GM21390 (cell line): ENCODE results near the gene PSMD6.
A peak's percentile ranks its signal among the peaks of the same experiment; 100 is the strongest.

Experiments used
- ATAC-seq: cut with Tn5 transposase; IDR thresholded peaks from one replicate; pipeline ENCODE4 v1.9.1; 2021; ENCODE audit not compliant: unreplicated experiment

Gene PSMD6

DNA sequence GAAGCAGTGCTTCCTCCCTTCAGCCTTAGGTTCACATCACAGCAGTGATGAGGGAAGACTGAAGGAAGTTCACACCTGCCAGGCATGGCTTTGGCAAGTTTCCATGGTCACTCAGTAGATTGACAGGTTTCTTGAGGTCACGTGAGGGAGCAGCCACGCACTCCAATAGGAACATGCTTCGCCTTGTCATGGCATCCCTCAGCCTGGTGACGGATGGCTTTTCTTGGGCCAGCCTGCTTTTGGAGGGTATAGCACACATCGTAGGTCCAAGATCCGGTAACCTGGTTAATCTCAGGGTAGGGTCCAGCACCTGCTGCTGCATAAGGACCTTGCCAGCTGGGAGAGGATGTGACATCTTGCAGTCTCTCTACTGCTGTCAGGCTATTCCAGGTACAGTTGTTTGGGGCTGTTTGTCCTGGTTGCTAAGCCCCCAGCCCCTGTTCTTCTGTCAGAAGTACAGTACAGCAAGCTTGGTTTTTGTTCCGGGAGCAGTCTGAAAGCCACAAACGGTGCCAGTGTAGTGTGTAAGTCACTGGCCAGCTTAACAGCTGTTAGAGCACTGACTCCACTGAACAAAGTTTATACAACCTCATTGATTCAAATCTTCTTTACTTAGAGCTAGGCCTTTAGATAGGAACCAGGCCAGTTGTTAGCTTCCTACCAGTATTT, 42.3 kb downstream of the PSMD6 start:
- no peak for ATAC-seq

DNA sequence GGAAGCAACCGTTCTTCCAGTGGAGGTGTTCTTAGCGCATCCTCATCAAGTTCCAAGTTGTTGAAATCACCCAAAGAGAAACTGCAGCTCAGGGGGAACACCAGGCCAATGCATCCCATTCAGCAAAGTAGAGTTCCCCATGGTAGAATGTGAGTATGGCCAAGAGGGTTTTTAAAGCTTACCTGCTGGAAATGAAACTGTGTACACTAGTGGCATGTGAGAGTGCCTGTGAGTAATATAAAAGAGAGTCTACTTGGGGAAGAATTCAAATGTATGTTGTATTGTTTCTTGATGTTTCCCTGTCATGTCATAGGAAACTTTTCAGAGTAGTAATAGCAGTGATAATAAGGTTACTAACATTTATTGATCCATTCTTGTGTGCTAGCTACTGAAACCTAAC, 43.3 kb downstream of the PSMD6 start:
- no peak for ATAC-seq

DNA sequence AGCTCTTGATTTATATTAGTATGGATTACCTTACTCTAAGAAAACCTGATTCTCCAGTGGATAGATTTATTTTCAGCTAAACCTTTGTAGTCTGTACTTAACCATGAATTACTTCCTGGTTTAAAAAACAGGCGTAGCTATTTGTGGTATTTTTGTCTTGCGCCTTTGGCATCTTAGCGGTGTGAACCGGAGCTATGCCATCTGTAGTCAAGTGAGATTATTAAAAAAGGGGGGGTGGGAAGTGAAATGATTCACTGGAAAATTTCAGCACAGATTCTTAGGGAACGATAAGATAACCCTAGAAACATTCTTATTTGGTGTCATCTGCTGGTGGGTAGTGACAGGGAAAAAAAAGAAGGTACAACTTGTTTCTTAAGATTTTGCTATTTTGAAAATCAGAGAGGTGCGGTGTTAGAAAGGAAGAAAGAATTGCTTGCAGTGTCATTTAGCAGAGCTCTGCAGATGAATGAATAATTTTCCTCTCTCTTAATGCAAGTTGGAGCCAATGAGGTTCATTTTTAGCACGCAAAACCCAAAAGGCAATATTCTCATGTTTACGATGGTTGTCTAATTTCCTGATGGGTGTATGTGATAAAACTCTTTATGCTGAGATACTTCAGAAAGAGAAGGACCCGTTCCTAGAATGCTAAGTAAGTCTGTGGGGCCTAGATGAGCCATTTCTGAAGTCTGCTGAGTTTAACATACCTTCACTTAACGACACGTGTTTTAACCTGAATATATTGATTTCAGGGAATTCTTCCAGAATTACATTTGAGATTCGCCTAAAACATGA, 44.0 kb downstream of the PSMD6 start:
- no peak for ATAC-seq

DNA sequence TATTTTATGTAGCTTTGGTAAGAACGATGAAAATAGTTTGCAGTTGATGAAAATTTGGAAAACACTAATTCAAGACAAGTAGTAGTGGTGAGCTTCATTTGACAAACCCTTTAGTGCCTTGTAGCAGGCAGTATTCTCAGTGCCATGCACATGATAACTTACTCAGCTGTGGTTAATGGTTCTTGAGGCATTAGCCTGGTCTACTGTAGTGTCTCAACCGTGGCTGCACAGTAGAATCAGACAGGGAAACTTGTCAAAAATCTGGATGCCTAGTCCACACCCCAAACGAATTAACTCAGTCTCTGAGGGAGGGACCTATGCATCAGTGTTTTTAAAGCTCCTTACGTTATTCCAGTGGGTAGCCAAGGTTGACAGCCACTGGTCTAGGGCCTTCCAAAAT, 45.4 kb downstream of the PSMD6 start:
- no peak for ATAC-seq

DNA sequence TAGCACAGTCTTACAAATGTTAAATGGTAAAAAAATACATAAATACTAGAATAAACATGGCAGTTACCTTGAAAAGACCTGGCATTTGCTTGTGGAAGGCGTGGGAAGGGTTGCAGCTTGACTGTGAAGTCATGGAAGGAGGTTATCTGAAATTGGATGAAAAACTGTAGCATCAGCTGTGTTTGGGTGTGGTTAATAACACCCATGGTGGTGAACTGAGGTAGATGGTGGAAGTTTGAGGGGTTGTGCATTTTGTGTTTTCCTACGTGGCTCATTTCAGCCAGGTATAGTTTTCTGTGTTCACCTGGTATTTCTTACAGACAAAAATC, 46.5 kb downstream of the PSMD6 start:
- ATAC-seq, result no peak

DNA sequence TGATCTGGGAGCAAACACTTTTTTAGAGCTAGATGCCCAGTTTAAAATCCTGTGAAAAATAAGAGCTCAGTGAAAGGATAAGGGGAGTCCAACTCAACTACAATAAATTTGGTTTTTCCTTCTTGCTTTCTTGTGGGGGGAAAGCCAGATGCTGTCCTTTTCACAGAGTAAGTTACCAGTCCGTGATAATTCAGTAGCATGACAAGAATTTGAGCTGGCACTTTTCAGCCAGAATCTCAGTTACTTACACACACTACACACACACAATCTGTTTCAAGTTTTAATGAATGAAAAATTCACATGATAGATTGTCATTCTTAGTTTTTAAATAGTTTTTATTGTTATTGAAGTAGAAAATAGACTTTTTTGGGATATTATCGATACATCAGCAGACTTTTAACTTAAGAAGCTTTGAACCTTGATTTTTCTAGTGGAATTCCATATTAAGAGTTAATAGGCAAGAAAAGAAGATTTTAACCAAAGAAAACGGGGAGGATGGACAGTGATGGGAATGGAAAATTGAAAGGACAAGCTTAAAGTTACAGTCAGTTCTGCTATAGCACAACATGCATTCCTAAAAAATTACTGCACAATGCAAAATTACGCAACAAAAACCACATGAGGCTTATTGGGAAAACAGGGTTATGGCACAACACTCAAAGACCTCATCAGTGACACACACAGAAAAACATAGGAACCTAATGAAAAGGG, 47.0 kb downstream of the PSMD6 start:
- no peak for ATAC-seq

DNA sequence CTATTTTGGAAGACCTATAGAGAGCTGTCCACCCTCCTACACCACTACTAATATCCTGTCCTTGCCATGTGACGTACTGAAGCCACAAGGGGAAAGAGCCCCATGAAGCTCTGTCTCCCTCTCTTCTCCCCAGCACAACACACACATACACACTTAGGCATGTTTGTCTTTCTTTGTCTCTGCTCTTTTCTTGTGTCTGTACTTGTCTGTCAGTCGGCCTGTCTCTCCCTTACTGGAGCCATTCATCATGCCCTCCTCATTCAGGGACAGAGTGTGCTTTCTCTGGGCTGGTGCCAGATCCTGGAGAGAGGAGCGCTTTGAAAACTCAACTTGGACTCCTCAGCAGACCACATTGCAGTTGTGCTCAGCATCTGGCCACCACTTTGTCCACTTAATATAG, 47.6 kb downstream of the PSMD6 start:
- ATAC-seq, result no peak

DNA sequence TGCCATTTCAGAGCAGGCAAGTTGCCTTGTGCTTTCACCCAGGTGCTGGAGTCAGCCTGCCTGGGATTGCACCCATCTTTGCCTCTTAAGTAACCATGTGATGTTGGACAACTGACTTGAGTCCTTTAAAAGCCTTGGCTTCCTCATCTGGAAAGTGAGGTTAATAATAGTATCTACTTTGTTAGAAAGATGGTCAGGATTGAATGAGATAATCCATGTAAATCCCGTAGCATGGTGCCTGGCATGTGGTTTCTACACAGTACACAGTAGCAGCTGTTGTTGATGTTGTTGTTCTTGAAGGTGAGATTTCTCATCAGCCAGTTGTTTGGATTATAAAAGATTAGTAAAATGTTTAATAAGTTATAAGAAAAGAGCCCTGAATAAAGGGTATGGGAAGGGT, 48.8 kb downstream of the PSMD6 start:
- ATAC-seq, result no peak

DNA sequence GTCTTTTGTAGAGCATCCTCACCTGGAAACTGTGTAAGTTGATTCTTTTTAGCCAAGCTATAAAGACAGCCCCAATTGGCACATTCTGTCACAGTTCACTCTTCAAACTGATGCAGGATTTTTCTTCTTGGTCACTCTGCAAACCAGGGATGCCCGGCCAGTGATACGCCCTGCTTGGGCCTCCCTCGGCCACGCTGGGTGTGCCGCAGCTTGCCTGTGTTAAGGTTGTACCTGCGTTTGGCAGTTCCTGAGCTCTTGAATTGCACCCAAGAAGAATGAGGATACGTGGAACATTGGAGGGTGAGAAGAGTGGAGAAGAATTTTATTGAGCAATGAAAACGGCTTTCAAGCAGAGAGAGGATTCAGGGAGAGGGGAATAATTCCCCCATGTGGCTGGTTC, 49.9 kb downstream of the PSMD6 start:
- ATAC-seq, result no peak

DNA sequence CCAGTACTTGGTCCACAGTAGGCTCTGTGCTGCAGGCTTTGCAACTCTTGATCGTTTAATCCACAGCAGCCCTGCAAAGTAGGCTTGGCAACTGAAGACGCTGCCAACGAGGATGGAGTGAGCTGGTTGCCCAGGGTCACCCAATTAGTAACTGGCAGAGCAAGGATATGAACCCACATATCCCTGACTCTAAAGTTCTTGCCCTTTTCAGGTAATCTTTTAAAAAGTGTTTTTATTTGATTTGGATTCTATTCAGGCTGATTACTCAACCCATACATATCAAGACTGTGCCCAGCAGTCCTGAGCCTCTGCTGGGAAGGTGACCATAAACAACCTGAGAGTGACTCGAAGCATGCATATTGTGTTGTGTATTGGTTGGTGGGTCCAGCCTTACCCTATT, 50.3 kb downstream of the PSMD6 start:
- ATAC-seq, result no peak

DNA sequence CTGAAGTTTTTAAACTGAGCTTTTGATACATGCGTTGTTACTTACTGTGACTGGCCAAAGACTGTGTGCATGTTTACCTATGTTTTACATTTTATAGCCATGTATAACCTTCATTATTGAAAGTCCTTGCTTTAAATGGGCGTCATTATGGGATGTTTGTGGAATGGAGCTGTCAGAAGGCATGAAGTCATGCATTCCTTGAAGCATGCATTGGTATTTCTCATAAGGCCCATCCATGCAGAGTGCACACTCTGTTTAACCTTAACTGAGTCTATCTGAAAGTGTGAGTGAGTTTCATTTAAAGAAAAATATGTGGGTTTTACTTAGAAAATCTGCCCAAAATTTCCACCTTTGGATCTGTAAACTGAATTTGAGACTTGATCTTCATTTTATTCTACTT, 51.1 kb downstream of the PSMD6 start:
- ATAC-seq, result no peak

DNA sequence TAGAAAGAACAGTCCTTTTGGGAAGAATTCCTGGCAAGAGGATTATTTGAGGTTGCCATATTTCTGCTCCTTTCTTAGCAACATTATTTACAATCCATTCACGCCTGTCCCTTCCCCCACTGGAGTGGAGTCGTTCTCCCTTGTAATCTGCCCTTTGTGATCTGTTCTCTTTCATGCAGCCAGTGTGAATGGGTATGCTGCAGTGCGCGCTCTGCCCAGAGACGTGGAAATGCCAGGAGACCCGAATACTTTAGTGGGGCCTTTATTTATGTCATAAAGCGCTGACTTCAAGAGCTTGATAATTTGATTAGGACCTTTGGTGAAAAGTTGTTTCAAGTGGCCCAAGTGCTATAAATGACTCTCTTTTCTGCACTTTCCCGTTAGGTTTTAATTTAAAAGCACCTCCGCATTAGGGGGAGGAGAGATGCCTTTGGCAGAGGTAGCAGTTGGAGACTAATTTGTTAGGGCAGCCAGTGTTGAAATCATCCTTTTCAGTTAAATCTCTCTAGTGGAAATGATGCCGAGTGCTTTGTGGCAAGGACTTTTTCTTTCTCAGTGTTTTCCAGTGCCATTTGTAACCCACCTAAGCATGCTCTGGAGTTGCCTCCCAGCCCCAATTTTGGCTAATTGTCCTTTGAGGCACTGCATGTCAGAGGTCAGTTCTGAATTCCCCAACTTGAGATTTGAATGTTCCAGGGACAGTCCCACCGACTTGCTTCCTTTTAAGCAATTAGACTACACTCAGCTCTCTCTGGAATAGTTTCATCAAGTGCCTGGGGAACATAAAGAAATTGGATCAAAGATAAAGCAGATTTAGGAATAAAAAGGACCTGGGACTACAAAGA, 52.4 kb downstream of the PSMD6 start:
- no peak for ATAC-seq

DNA sequence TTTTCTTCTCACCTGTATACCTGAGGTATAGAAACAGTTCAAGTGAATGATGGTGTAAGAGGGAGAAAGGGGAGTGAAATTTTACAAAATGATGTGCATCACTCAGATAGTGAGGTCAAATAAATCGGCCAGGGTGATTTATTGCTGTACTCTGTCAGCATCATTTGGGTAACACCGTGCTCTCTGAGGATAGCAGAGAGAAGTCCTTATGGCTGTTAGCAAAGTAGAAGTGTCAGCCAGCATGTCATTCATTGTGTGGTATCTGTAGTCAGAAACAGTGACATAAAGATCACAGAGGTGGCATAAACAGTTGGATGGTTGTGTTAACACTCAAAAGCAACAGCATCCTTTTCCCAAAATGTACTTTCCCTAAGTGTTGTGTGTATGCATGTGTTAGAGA, 53.4 kb downstream of the PSMD6 start:
- ATAC-seq, result no peak

DNA sequence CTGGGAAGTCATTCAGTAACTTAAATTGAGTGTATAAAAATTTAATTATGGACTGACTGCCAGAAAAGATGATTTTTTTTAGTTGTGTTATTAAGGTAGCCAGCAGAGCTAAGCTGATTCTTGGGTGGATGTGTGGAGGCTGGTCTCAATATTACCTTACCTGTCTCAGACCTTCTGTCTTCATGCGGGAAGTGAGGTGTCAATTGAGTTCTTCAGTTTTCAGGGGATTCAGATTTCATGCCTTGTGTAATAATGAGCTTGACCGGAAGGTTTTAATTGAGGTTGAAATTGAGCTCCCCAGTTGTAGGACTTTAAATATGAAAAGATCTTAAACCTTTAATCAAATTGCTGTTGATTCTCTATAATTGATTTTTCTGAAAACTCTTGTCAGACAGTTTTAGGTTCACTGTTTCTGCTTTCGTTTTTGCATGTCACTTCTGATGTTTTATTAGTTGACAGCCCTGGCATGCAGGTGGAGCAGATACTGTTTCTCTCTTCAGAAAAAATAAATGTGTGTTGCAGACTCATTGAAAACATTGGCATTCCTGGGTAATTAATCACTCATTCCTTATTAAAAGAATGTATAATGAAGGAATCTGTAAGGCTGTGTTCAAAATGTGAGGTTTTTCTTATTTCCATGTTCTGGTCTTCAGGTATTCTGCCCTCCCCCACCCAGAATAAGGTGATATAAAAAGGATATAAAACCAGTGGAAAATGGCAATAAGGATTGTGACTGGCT, 54.5 kb downstream of the PSMD6 start:
- peak; percentile 35 for ATAC-seq

DNA sequence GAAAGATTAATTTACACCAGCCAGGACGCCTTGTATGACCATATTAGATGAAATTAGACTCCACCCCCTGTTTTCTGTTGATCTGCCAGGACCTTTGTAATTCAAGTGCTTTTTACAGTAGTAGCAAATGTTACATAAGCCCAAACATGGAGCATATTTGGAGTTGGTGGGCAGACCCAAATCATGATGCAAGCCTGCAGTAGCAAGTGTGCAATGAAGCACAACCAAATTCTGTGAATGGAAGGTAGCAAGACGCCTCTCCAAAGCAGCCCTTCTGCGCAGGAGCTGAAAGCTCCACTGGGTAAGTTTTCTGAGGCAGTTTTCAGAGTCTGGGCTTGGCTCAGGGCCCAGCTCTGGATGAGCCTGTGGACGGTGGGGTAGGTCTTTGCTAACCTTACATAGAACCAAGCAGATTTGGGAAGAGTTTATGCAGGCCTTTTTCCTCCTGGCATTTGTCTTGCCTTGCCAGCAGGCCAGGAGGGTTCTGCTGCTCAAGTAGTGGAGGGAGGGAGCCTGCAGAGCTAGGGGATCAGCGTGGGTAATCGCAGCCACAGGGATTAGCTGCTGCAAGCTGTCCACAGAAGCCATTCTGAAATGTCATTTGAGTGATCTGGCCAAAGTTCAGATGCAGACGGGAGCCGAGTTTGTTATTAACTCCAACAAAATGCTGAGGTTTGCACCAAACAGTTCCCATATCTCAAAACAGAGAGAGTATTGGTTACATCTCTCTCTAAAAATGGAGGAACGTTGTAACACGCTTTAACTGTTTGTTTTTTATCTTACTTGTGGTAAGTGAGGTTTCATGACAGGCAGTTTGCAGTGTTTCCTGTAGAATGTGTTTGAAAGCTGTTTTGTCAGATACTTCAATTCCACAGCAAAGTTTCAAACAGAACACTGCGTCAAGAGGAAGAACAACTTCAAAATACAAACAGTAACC, 55.4 kb downstream of the PSMD6 start:
- ATAC-seq, result peak; percentile 59

DNA sequence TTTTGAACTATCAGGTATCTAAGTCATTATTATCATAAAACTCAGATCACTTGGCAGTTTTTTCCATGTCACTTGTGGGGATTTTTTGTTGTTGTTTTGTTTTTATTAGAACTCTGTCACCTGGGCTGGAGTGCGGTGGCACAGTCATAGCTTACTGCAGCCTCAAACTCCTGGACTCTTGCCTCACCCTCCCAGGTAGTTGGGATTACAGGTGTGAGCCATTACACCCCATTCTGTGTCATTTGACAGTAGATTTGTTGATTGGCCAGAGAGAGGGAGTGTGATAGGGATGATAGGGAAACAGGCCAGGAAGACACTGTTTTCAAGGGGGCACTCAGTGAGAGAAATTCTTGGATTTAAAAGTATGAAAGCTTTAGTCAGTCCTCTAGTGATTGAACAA, 56.4 kb downstream of the PSMD6 start:
- no peak for ATAC-seq

DNA sequence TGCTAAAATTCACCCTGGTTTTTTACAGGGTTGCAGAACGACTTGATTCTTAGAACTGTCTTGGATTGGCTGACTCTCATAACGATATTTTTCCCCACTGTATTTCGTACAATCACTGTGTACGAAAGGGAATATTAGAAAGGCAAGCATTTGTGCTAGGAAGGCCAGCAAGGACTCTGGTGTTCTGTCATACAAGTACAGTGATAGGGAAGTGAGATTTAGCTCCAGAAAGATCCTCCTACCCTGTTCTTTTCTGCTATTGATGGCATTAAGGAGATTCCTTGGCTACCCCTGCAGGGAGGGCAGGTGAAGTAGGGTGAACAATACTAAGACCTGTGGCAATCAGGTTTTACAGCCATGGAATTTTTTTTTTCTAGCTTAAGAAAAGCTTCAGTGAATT, 57.3 kb downstream of the PSMD6 start:
- ATAC-seq, result no peak

DNA sequence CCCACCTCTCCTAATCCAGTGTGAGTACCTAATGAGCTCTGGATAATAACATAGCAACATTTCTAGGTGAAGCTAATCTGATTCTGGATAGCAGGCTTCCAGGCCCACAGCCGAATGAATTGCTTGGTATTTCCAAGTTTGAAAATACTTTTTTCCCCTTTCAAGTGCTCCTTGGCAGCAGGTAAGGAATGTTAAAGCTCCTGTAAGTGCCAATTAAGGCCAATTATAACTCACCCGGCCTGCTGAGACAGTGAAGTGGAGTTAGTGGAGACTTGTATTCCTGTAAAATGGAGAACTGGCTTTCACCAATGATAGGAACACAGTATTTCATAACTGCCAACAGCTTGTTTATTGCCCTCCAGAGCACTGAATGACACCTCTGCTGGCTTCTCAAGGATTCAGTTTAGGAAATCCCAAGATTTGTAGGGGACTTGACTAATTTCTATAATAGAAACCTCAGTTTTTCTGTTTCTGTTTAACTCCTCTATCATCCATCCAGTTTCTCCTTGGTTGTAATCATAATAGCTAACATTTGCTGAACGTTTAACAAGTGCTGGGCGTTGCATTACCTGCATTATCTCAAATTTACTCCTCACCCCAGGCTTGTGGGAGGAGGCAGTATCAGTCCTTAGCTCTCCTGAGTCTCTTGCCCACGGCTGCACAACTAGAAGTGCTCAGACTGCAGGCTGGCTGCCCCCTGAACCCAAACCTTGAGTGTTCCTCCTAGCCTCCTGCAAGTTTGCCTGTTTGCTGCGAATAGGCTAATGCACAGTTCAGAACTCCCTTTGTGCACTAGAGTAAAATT, 58.4 kb downstream of the PSMD6 start:
- ATAC-seq, result no peak

DNA sequence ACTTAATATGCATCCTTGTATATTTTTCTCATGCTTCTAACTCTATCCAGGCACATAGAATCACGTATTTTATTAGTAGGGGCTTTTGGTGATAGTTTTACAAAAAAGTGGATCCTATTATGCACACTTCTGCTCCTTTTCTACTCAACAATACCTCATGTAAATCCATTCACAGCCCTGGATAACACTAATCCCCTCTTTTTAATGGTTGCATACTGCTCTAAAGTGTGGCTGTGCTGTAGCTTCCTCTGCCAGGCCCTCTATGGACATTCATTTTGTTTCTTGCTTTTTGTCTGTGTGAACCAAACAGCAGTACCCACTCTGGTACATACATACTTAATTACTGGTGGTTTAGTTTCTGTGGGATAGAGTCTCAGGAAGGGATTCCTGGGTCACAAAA, 59.8 kb downstream of the PSMD6 start:
- no peak for ATAC-seq
